ENCODE measurements around the gene RND2. TPM values are rescaled to one million over a fixed set of nuclear protein-coding genes. Genes with fewer than 3 reads are reported as not detected.
"Not testable (repeated sequence)": the region's sequence is repeated elsewhere in the genome, so short reads cannot be mapped to it uniquely, and the experiment has no call there.

The RND2 gene
- total RNA-seq, 4 donors from 2014 or later: 2.7 to 3.2 (median 2.8) TPM

DNA sequence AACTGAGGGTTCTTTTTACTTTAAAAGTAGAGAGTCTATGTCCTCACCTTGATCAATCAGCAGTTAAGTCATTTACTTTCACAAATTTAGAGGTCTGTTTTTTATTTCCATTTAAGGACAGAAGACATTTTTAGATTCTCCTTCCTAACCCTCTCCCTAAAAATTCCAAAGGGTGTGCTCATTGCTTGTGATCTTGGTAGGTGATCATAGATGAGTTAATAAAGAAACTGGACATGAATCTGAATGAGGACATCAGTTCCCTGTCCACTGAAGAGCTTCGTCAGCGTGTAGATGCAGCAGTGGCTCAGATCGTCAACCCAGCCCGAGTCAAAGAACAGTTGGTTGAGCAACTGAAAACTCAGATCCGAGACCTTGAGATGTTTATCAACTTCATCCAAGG is 35.9 kb upstream of the RND2 start:
- H3K4me3 ChIP-seq: no peak overlapping the region
- H3K36me3 ChIP-seq: peaks cover 46 to 96% (median 85%) of the 10 kb centered on the region in 4 donors
- peaks cover 0 to 9% (median 6%) of the 10 kb centered on the region in 4 donors for H3K4me1 ChIP-seq
- TF ChIP-seq, protein P1, sequence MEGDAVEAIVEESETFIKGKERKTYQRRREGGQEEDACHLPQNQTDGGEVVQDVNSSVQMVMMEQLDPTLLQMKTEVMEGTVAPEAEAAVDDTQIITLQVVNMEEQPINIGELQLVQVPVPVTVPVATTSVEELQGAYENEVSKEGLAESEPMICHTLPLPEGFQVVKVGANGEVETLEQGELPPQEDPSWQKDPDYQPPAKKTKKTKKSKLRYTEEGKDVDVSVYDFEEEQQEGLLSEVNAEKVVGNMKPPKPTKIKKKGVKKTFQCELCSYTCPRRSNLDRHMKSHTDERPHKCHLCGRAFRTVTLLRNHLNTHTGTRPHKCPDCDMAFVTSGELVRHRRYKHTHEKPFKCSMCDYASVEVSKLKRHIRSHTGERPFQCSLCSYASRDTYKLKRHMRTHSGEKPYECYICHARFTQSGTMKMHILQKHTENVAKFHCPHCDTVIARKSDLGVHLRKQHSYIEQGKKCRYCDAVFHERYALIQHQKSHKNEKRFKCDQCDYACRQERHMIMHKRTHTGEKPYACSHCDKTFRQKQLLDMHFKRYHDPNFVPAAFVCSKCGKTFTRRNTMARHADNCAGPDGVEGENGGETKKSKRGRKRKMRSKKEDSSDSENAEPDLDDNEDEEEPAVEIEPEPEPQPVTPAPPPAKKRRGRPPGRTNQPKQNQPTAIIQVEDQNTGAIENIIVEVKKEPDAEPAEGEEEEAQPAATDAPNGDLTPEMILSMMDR (IDR thresholded peaks at IDR 0.05): no peak
- no peak for TF ChIP-seq EP300 (IDR thresholded peaks at IDR 0.05)
- no peak for TF ChIP-seq POLR2AphosphoS5 (IDR thresholded peaks at IDR 0.05)
- TF ChIP-seq POLR2A (IDR thresholded peaks at IDR 0.05; ENCODE audit: low read depth): no peak
- H3K27me3 ChIP-seq: no peaks in the 10 kb centered on the region
- no peaks in the 10 kb centered on the region for H3K9me3 ChIP-seq
- intact Hi-C loops (cut with DNase I): no loop called here
- H3K27ac ChIP-seq (replicated peaks in 1 of 4): no peak overlapping the region
- no peak for DNase-seq (ENCODE audit: extremely low spot score)
- 86% methylated on average over 5 of the region's 5 CpGs for WGBS

DNA sequence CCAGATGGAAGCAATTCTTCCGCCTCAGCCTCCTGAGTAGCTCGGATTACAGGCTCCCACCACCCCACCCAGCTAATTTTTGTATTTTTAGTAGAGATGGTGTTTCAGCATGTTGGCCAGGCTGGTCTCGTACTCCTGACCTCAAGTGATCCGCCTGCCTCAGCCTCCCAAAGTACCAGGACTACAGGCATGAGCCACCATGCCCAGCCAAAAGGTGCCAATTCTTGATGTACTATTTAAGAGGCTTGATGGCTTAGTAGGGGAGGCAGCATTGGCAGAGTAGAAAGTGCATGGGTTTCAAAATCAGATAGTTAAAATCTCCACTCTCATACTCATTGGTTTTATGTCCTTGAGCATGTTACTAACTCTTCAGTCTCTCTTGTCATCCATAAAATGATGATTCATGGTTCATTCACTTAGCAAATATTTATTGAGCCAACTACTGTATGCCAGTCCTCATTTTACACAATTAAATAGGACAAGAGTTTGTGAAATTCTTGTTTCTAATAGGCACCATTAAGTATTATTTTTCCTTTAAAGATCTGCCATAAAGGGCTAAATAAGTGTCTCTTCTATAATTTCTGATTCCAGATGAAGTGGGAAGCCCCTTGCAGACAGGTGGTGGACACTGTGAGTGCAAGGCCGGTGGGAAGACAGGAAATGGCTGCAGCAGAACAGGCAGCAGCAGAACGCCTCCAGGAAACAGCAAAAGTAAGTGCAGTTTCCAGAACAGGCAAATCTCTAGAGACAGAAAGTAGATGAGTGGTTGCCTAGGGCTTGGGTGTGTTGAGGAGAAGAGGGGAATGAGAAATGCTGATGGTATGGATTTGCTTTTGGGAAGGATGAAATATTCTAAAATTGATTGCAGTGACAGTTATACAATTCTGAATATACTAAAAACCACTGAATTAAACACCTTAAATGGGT is 35.0 kb upstream of the RND2 start:
- peaks cover 0 to 5% (median 3%) of the 10 kb centered on the region in 4 donors for H3K4me1 ChIP-seq
- 86% methylated on average over 6 of the region's 6 CpGs for WGBS
- H3K27ac ChIP-seq (replicated peaks in 1 of 4): no peak overlapping the region
- TF ChIP-seq POLR2AphosphoS5 (IDR thresholded peaks at IDR 0.05): no peak
- TF ChIP-seq EP300 (IDR thresholded peaks at IDR 0.05): no peak
- TF ChIP-seq POLR2A (IDR thresholded peaks at IDR 0.05; ENCODE audit: low read depth): no peak
- TF ChIP-seq, protein P1 (IDR thresholded peaks at IDR 0.05): no peak
- no peak for DNase-seq (ENCODE audit: extremely low spot score)
- H3K36me3 ChIP-seq: peaks cover 46 to 97% (median 87%) of the 10 kb centered on the region in 4 donors
- no peaks in the 10 kb centered on the region for H3K9me3 ChIP-seq
- intact Hi-C loops (cut with DNase I): no loop called here
- no peak overlapping the region for H3K4me3 ChIP-seq
- no peaks in the 10 kb centered on the region for H3K27me3 ChIP-seq

DNA sequence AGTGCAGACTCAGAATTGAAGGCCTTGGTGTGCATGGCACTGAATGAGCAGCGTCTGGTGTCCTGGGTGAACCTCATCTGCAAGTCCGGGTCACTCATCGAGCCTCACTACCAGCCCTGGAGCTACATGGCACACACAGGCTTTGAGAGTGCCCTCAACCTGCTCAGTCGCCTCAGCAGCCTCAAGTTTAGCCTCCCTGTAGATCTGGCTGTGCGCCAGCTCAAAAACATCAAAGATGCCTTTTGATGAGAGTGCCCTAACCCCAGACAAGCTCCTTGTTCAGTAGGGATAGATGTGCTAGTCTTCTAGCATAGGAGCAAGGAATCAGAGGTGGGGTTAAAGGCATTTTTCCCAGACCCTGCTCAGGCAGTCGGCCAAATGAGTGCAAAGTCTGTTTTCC is 33.6 kb upstream of the RND2 start:
- intact Hi-C loops (cut with DNase I): no loop called here
- WGBS: 88% methylated on average over 6 of the region's 6 CpGs
- TF ChIP-seq, protein P1 (IDR thresholded peaks at IDR 0.05): no peak
- Histone ChIP-seq H3K4me3 (no peak overlapping the region), H3K9me3 (no peaks in the 10 kb centered on the region), H3K27me3 (no peaks in the 10 kb centered on the region), H3K27ac (replicated peaks in 1 of 4) (no peak overlapping the region), H3K4me1 (peaks cover 0 to 2% (median 0%) of the 10 kb centered on the region in 4 donors), H3K36me3 (peaks cover 39 to 84% (median 76%) of the 10 kb centered on the region in 4 donors)
- no peak for DNase-seq (ENCODE audit: extremely low spot score)

DNA sequence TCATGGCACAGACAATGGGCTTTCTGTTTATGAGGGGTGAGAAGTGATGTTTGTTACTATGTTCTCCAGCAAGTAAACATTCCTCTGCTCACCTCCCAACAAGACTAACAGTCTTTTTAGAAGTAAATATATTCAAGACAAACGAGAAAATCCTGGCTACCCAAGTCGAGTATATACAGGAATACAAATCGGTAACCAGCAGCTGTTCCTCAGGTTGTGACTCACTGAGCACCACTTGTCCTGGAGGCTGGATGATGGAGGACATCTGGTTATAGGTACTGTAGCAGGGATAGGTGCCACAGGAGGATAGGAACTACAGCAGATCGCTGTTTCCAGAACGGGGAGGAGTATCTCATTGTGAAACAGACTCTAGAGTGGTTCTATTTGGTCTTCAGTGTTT is 32.2 kb upstream of the RND2 start:
- Histone ChIP-seq H3K9me3 (no peaks in the 10 kb centered on the region), H3K27me3 (no peaks in the 10 kb centered on the region), H3K36me3 (peaks cover 26 to 70% (median 62%) of the 10 kb centered on the region in 4 donors), H3K4me1 (peaks cover 7 to 8% (median 7%) of the 10 kb centered on the region in 4 donors), H3K4me3 (no peak overlapping the region), H3K27ac (replicated peaks in 1 of 4) (no peak overlapping the region)
- intact Hi-C loops (cut with DNase I): no loop called here
- no peak for DNase-seq (ENCODE audit: extremely low spot score)
- no peak for TF ChIP-seq POLR2A (IDR thresholded peaks at IDR 0.05; ENCODE audit: low read depth)
- TF ChIP-seq, protein P1 (IDR thresholded peaks at IDR 0.05): no peak
- TF ChIP-seq EP300 (IDR thresholded peaks at IDR 0.05): no peak
- peak in 1 of 2 donors; percentile 25 for TF ChIP-seq POLR2AphosphoS5 (IDR thresholded peaks at IDR 0.05)
- 63% methylated on average over 5 of the region's 5 CpGs for WGBS

DNA sequence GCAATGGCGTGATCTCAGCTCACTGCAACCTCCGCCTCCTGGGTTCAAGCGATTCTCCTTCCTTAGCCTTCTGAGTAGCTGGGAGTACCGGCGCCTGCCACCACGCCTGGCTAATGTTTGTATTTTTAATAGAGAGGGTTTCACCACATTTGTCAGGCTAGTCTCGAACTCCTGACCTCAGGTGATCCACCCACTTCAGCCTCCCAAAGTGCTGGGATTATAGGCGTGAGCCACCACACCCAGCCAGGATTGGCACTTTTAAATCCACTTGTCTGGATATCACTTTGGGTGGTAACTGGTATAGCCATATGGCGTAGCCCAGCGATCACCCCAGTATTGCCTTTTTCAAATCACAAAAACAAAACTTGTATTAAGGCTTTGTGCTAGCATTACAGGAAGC is 31.1 kb upstream of the RND2 start:
- WGBS: 86% methylated on average over 10 of the region's 10 CpGs
- intact Hi-C loops (cut with DNase I); H3K27ac ChIP-seq (replicated peaks in 1 of 4); H3K4me3 ChIP-seq; DNase-seq (ENCODE audit: extremely low spot score); H3K27me3 ChIP-seq; H3K9me3 ChIP-seq: not testable (repeated sequence)
- peaks cover 7 to 11% (median 11%) of the 10 kb centered on the region in 4 donors for H3K4me1 ChIP-seq
- H3K36me3 ChIP-seq: peaks cover 17 to 60% (median 52%) of the 10 kb centered on the region in 4 donors
